HCT116 (cell line): ENCODE measurements around the gene YLPM1. TPM values are rescaled to one million over a fixed set of nuclear protein-coding genes. Genes with fewer than 3 reads are reported as not detected.

ENCODE experiments used
- ATAC-seq: fragments of 200-7000 bp; cut with Tn5 transposase; 2 replicates; pipeline ENCODE4 v1.9.1; 2020; ENCODE audit warnings: mild to moderate bottlenecking, moderate library complexity
- BruUV-seq: library from RNA; stranded (reverse); fragments of 400-500 nt; replicated peaks from 2 replicates; lab custom pipeline; 2021; lab: Mats Ljungman, UMichigan
- CTCF ChIA-PET: fragments of 300-600 bp; sonication (Branson Sonifier 250); formaldehyde crosslinking; loops from one replicate; lab custom pipeline; 2021; ENCODE audit warnings: antibody characterized with exemption; lab: Charles Lee
- POLR2A ChIA-PET: fragments of 300-600, 350-600 bp; sonication (Branson Sonifier 250); formaldehyde crosslinking; loops from one replicate; lab custom pipeline; 2021; ENCODE audit warnings: antibody characterized with exemption; lab: Charles Lee
- RAD21 ChIA-PET, 2 experiments: fragments of 300-600 bp; sonication (Branson Sonifier 250); formaldehyde crosslinking; loops; one replicate each; lab custom pipeline; 2023; ENCODE audit warnings: low total read pairs in 2 of 2; ENCODE audit not compliant: uncharacterized antibody in 2 of 2, unreplicated experiment in 2 of 2, low non-redundant PET in 1 of 2; lab: Charles Lee
- DNase-seq: peaks from one replicate; pipeline ENCODE4 v3.0.0-alpha.2; 2010; ENCODE audit warnings: low read depth, low spot score
- H2AFZ ChIP-seq: fragments of 200-600 bp; shearing (Covaris generic), sonication (generic); 2 replicates; pipeline ENCODE4 v1.6.1; 2017; ENCODE audit warnings: low read depth, mixed run types, mixed read lengths, antibody characterized with exemption, low read length; ENCODE audit not compliant: poor library complexity, severe bottlenecking
- H3K27ac ChIP-seq: 2 replicates; pipeline ENCODE4 v1.5.1; 2012; ENCODE audit warnings: low read depth, low read length
- H3K27me3 ChIP-seq: fragments of 200-600 bp; sonication (generic); 2 replicates; pipeline ENCODE4 v1.6.1; 2016; ENCODE audit warnings: mixed run types, low read length, mixed read lengths; ENCODE audit not compliant: insufficient read depth
- H3K36me3 ChIP-seq, 2 experiments: fragments of 200-500 bp in 1 of 2; fragments of 200-600 bp in 1 of 2; sonication (Bioruptor generic) in 1 of 2; sonication (generic) in 1 of 2; 2 replicates each; pipeline versions ENCODE4 v1.5.1 to v1.6.1; 2014 to 2016; ENCODE audit warnings: low read length in 2 of 2, inconsistent platforms in 1 of 2, mixed read lengths in 1 of 2, mixed run types in 1 of 2; ENCODE audit not compliant: insufficient read depth in 2 of 2, control insufficient read depth in 1 of 2
- H3K4me1 ChIP-seq, 2 experiments: fragments of 200-600 bp in 1 of 2; sonication (generic) in 1 of 2; 2 replicates each; pipeline versions ENCODE4 v1.5.1 to v1.6.1; 2012 to 2017; ENCODE audit warnings: low read length in 2 of 2, inconsistent platforms in 1 of 2, mild to moderate bottlenecking in 1 of 2, mixed read lengths in 1 of 2, mixed run types in 1 of 2, moderate library complexity in 1 of 2; ENCODE audit not compliant: insufficient read depth in 2 of 2, control insufficient read depth in 1 of 2
- H3K4me2 ChIP-seq: fragments of 200-600 bp; sonication (generic); 2 replicates; pipeline ENCODE4 v1.6.1; 2017; ENCODE audit warnings: mixed run types, low read length, mixed read lengths
- H3K4me3 ChIP-seq, 2 experiments: fragments of 200-600 bp in 1 of 2; sonication (generic) in 1 of 2; replicated peaks in 1 of 2; 2 replicates each; pipeline ENCODE4 v1.5.1; 2011 to 2016; ENCODE audit warnings: low read length in 2 of 2, control low read depth in 1 of 2, low read depth in 1 of 2, mild to moderate bottlenecking in 1 of 2, mixed read lengths in 1 of 2, mixed run types in 1 of 2
- H3K79me2 ChIP-seq: fragments of 200-600 bp; sonication (generic); 2 replicates; pipeline ENCODE4 v1.6.1; 2017; ENCODE audit warnings: mild to moderate bottlenecking, mixed run types, low read length, moderate library complexity, mixed read lengths; ENCODE audit not compliant: insufficient read depth
- H3K9ac ChIP-seq: fragments of 200-600 bp; sonication (generic); 2 replicates; pipeline ENCODE4 v1.6.1; 2016; ENCODE audit warnings: low read length, mixed read lengths
- H3K9me2 ChIP-seq: fragments of 200-600 bp; sonication (generic), shearing (Covaris generic); 2 replicates; pipeline ENCODE4 v1.6.1; 2017; ENCODE audit warnings: mixed run types, mild to moderate bottlenecking, moderate library complexity; ENCODE audit not compliant: insufficient read depth
- H3K9me3 ChIP-seq, 2 experiments: fragments of 200-500 bp in 1 of 2; fragments of 200-600 bp in 1 of 2; sonication (Bioruptor generic) in 1 of 2; sonication (generic) in 1 of 2; 2 replicates each; pipeline ENCODE4 v1.6.1; 2014 to 2017; ENCODE audit warnings: low read length in 2 of 2, mixed read lengths in 2 of 2, inconsistent platforms in 1 of 2, low read depth in 1 of 2, mild to moderate bottlenecking in 1 of 2, mixed run types in 1 of 2, moderate library complexity in 1 of 2; ENCODE audit not compliant: control insufficient read depth in 1 of 2, insufficient read depth in 1 of 2
- H4K20me1 ChIP-seq: fragments of 200-600 bp; sonication (generic), shearing (Covaris generic); 2 replicates; pipeline ENCODE4 v1.6.1; 2017; ENCODE audit warnings: mixed run types, mild to moderate bottlenecking, moderate library complexity; ENCODE audit not compliant: insufficient read depth
- CBX3 ChIP-seq: IDR thresholded peaks from 2 replicates; pipeline ENCODE4 v1.6.1; 2012; ENCODE audit warnings: low read depth
- CEBPB ChIP-seq: IDR thresholded peaks from 2 replicates; pipeline ENCODE4 v1.6.1; 2012; ENCODE audit warnings: low read depth
- EZH2phosphoT487 ChIP-seq: fragments of 200-600 bp; IDR thresholded peaks from 2 replicates; pipeline ENCODE4 v1.6.1; 2018; ENCODE audit warnings: antibody characterized with exemption, borderline replicate concordance
- FOSL1 ChIP-seq: IDR thresholded peaks from 2 replicates; pipeline ENCODE4 v1.6.1; 2012; ENCODE audit warnings: low read depth
- POLR2AphosphoS5 ChIP-seq: IDR thresholded peaks from 2 replicates; pipeline ENCODE4 v1.6.1; 2011; ENCODE audit warnings: mild to moderate bottlenecking, low read depth, low read length, moderate library complexity
- RAD21 ChIP-seq: IDR thresholded peaks from 2 replicates; pipeline ENCODE4 v1.6.1; 2012; ENCODE audit warnings: low read depth, mild to moderate bottlenecking
- SIN3A ChIP-seq: IDR thresholded peaks from 2 replicates; pipeline ENCODE4 v1.6.1; 2012; ENCODE audit warnings: low read depth
- SRF ChIP-seq: IDR thresholded peaks from 2 replicates; pipeline ENCODE4 v1.6.1; 2012; ENCODE audit warnings: low read depth
- YY1 ChIP-seq: IDR thresholded peaks from 2 replicates; pipeline ENCODE4 v1.6.1; 2011; ENCODE audit warnings: low read length, low read depth, moderate library complexity, mild to moderate bottlenecking; ENCODE audit not compliant: insufficient replicate concordance; ENCODE audit errors: extremely low read depth
- ZNF274 ChIP-seq: fragments of 200-500 bp; sonication (Bioruptor generic); IDR thresholded peaks from 2 replicates; pipeline ENCODE4 v1.6.1; 2014; ENCODE audit warnings: mild to moderate bottlenecking, low read depth, low read length, inconsistent platforms
- intact Hi-C: fragments of 100-400 bp; cut with micrococcal nuclease; formaldehyde crosslinking; loops from 2 replicates; pipeline ENCODE4 v1.10.0; 2022
- total RNA-seq: library from RNA; stranded (reverse); gene quantifications from one replicate; pipeline ENCODE4 v1.2.1, GENCODE V29; 2021; ENCODE audit not compliant: unreplicated experiment
- TF ChIP-seq, protein P1 (sequence below): IDR thresholded peaks from 2 replicates; pipeline ENCODE4 v1.6.1; 2011; ENCODE audit warnings: mild to moderate bottlenecking, low read length, moderate library complexity; ENCODE audit not compliant: insufficient replicate concordance; ENCODE audit errors: extremely low read depth
- TF ChIP-seq, protein P2 (sequence below): IDR thresholded peaks from 2 replicates; pipeline ENCODE4 v1.6.1; 2012
- TF ChIP-seq, protein P3 (sequence below), 3 experiments: fragments of 200-600 bp in 1 of 3; sonication (generic) in 1 of 3; IDR thresholded peaks in 2 of 3; conservative IDR thresholded peaks in 1 of 3; 2 replicates each; pipeline ENCODE4 v1.5.1; 2012 to 2017; ENCODE audit warnings: low read depth in 2 of 3, low read length in 2 of 3, antibody characterized with exemption in 1 of 3, borderline replicate concordance in 1 of 3, control low read depth in 1 of 3, mild to moderate bottlenecking in 1 of 3, mixed read lengths in 1 of 3, mixed run types in 1 of 3, moderate library complexity in 1 of 3; ENCODE audit not compliant: insufficient read depth in 1 of 3

The YLPM1 gene
- total RNA-seq, 1 experiment from 2014 or later = 55.1 TPM

DNA sequence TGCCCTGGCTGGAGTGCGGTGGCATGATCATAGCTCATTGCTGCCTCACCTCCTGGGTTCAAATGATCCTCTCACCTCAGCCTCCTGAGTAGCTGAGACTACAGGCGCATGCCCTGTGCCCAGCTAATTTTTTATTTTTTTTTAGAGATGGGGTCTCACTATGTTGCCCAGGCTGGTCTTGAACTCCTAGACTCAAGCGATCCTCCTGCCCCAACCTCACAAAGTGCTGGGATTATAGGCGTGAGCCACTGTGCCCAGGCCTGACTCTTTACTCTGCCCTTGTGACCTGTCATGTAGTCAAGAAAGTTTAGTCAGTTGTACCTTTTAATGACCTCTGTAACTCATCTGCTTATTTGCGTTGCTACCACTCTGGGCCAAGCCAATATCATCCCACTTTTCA is 57.2 kb downstream of the YLPM1 start:
- Histone ChIP-seq H3K36me3 (peaks cover 41 to 42% of the 10 kb centered on the region in 2 experiments), H3K9ac (no peak overlapping the region), H3K9me2 (no peaks in the 10 kb centered on the region), H3K4me1 (no peaks in the 10 kb centered on the region), H3K79me2 (peaks cover 15% of the 10 kb centered on the region), H3K4me2 (no peak overlapping the region), H3K9me3 (no peaks in the 10 kb centered on the region), H2AFZ (no peak overlapping the region), H3K4me3 (no peak overlapping the region), H3K27ac (no peak overlapping the region), H4K20me1 (no peaks in the 10 kb centered on the region), H3K27me3 (no peaks in the 10 kb centered on the region)
- no TSS peak for BruUV-seq
- ATAC-seq (no peak), DNase-seq (no peak)
- CTCF ChIA-PET = no interaction called here
- TF ChIP-seq FOSL1 (no peak), YY1 (no peak), CBX3 (no peak), SIN3A (no peak), EZH2phosphoT487 (no peak), SRF (no peak), RAD21 (no peak), CEBPB (no peak), ZNF274 (no peak), POLR2AphosphoS5 (no peak)
- TF ChIP-seq, protein P1, sequence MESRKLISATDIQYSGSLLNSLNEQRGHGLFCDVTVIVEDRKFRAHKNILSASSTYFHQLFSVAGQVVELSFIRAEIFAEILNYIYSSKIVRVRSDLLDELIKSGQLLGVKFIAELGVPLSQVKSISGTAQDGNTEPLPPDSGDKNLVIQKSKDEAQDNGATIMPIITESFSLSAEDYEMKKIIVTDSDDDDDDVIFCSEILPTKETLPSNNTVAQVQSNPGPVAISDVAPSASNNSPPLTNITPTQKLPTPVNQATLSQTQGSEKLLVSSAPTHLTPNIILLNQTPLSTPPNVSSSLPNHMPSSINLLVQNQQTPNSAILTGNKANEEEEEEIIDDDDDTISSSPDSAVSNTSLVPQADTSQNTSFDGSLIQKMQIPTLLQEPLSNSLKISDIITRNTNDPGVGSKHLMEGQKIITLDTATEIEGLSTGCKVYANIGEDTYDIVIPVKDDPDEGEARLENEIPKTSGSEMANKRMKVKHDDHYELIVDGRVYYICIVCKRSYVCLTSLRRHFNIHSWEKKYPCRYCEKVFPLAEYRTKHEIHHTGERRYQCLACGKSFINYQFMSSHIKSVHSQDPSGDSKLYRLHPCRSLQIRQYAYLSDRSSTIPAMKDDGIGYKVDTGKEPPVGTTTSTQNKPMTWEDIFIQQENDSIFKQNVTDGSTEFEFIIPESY = no peak
- TF ChIP-seq, protein P2, sequence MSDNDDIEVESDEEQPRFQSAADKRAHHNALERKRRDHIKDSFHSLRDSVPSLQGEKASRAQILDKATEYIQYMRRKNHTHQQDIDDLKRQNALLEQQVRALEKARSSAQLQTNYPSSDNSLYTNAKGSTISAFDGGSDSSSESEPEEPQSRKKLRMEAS = no peak
- TF ChIP-seq, protein P3, sequence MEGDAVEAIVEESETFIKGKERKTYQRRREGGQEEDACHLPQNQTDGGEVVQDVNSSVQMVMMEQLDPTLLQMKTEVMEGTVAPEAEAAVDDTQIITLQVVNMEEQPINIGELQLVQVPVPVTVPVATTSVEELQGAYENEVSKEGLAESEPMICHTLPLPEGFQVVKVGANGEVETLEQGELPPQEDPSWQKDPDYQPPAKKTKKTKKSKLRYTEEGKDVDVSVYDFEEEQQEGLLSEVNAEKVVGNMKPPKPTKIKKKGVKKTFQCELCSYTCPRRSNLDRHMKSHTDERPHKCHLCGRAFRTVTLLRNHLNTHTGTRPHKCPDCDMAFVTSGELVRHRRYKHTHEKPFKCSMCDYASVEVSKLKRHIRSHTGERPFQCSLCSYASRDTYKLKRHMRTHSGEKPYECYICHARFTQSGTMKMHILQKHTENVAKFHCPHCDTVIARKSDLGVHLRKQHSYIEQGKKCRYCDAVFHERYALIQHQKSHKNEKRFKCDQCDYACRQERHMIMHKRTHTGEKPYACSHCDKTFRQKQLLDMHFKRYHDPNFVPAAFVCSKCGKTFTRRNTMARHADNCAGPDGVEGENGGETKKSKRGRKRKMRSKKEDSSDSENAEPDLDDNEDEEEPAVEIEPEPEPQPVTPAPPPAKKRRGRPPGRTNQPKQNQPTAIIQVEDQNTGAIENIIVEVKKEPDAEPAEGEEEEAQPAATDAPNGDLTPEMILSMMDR (IDR thresholded peaks at IDR 0.05 in 2 of 3, conservative IDR thresholded peaks at IDR 0.05 in 1 of 3; ENCODE audit: borderline replicate concordance in 1 of 3, insufficient read depth in 1 of 3, low read depth in 2 of 3, low read length in 2 of 3) = no peak
- intact Hi-C loops = no loop called here
- POLR2A ChIA-PET = no interaction called here
- RAD21 ChIA-PET = no interaction called here
